Heart left ventricle (tissue), 13 donors: ENCODE data around the gene PDHB.
"Not testable (repeated sequence)": the region's sequence is repeated elsewhere in the genome, so short reads cannot be mapped to it uniquely, and the experiment has no call there.

Experiments used
- POLR2A ChIP-seq, 2 donors: fragments of 450-650 bp; IDR thresholded peaks; one replicate each; pipeline ENCODE4 v1.6.1; 2017; ENCODE audit warnings: antibody characterized with exemption in 2 of 2, mild to moderate bottlenecking in 2 of 2, moderate library complexity in 2 of 2
- TF ChIP-seq, protein P1 (sequence below), 12 donors: fragments of 200-600 bp; sonication (generic) in 4 of 12; IDR thresholded peaks; one replicate each; pipeline versions ENCODE4 v1.5.0 to v1.8.0; 2018 to 2022; ENCODE audit warnings: antibody characterized with exemption in 12 of 12, mild to moderate bottlenecking in 5 of 12
- donor health status: ischemic (EF 13 %, LVEDD 7.1; RV severe dilation, severe dysfunction).
- donor health status: DM: no; HTN: yes; CAD: no.
- donor health status: DM: no; HTN: no; CAD: no.
- donor health status: ischemic (EF 25% LVEDD 6.9; RV normal size, moderate dysfunction).
- donor health status: ischemic (EF 25% LVEDD 5.7; RV mildly dilated, moderate dysfunction).
- donor health status: ischemic (EF 35%, LVEDD 5.7; RV mildly dilated, moderate dysfunction).
- donor health status: nonischemic (EF 11% LVEDD 7.7; RV severe dilation, severe dysfunction).
- donor health status: DM: yes; HTN: yes; CAD: no.
- donor health status: PGD.
- donor health status: ischemic (EF 29% LVEDD 5.4; RV normal size, mild dysfunction).
- donor health status: nonischemic (EF 23%, LVEDD 6.1; RV moderate dilation, normal function).

DNA sequence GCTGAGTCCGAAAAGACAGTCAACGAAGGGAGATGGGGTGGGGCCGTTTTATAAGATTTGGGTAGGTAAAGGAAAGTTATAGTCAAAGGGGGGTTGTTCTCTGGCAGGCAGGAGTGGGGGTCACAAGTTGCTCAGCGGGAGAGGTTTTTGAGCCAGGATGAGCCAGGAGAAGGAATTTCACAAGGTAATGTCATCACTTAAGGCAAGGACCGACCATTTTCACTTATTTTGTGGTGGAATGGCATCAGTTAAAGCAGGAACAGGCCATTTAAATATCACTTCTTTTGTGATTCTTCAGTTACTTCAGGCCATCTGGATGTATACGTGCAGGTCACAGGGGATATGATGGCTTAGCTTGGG, 7.3 kb upstream of the PDHB start:
- TF ChIP-seq POLR2A (IDR thresholded peaks at IDR 0.05): not testable (repeated sequence)
- TF ChIP-seq, protein P1, sequence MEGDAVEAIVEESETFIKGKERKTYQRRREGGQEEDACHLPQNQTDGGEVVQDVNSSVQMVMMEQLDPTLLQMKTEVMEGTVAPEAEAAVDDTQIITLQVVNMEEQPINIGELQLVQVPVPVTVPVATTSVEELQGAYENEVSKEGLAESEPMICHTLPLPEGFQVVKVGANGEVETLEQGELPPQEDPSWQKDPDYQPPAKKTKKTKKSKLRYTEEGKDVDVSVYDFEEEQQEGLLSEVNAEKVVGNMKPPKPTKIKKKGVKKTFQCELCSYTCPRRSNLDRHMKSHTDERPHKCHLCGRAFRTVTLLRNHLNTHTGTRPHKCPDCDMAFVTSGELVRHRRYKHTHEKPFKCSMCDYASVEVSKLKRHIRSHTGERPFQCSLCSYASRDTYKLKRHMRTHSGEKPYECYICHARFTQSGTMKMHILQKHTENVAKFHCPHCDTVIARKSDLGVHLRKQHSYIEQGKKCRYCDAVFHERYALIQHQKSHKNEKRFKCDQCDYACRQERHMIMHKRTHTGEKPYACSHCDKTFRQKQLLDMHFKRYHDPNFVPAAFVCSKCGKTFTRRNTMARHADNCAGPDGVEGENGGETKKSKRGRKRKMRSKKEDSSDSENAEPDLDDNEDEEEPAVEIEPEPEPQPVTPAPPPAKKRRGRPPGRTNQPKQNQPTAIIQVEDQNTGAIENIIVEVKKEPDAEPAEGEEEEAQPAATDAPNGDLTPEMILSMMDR (IDR thresholded peaks at IDR 0.05): not testable (repeated sequence)
